Stimulated activated CD8-positive, alpha-beta memory T cell treated with anti-CD3 and anti-CD28 coated beads, Interleukin-2, amount 100 ng/mL, for 1 hour (primary cell): ENCODE results near the gene ADGRA1.
"Not testable (repeated sequence)": the region's sequence is repeated elsewhere in the genome, so short reads cannot be mapped to it uniquely, and the experiment has no call there.

Source experiments
- DNase-seq, 2 donors: peaks; one replicate each; pipeline ENCODE4 v3.0.0-alpha.2; 2020; ENCODE audit warnings: low read depth in 2 of 2

The ADGRA1 gene

DNA sequence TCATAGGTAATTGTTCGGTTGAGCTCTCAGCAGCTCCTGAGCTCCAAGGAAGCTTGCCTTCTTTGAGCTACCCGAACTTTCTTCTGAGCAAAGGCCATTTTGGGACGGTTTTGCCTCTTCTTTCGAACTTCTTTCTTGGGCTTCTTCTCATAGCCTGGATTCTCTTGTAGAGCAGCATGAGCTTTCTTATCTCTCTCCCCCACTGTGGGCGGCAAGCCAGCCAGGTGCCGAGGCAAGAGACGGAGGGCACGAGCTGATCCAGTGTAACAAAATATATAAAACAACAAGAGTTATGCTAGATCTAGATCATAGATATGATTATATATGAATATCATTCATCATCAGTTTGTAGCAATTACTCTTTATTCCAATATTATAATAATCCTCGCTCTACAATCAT is 55.8 kb downstream of the ADGRA1 start:
- no peak for DNase-seq

- DNase-seq: no peak
These were observed 57.0 kb downstream of the ADGRA1 start for GRCh38 chr10:133144771-133145170.

DNA sequence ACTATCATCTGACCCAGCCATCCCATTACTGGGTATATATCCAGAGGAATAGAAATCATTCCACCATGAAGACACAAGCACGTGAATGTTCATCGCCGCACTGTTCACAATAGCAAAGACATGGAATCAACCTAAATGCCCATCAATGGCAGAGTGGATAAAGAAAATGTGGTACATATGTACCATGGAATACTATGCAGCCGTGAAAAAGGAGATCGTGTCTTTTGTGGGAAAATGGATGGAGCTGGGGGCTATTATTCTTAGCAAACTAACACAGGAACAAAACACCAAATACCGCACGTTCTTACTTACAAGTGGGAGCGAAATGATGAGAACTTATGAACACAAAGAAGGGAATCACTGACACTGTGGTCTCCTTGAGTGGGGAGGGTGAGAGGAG is 62.5 kb downstream of the ADGRA1 start:
- DNase-seq: no peak

- DNase-seq: no peak
These were observed 62.9 kb downstream of the ADGRA1 start for GRCh38 chr10:133150656-133151055.

- DNase-seq: not testable (repeated sequence)
These were observed 63.3 kb downstream of the ADGRA1 start for GRCh38 chr10:133151071-133151470.

- no peak for DNase-seq
These were observed 63.8 kb downstream of the ADGRA1 start for GRCh38 chr10:133151543-133151972.

DNA sequence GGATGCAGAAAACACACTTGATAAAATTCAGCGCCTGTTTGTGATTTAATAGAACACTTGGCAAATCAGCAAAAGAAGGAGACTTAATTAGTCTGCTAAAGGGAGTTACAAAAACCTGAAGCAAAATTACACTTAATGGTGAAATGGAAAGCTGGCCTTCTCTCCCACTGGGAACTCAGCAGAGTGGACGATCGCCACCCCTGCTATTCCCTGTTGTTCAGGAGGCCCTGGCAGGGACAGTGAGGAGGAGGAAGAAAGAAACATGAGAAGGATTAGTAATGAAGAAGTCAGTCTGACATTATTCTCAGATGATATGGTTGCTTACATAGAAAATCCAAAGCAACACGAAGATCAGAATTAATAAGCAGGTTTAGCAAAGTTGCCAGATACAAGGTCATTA is 66.7 kb downstream of the ADGRA1 start:
- DNase-seq: no peak

GRCh38 chr10:133154996-133155778 is 67.5 kb downstream of the ADGRA1 start:
- DNase-seq: no peak

DNA sequence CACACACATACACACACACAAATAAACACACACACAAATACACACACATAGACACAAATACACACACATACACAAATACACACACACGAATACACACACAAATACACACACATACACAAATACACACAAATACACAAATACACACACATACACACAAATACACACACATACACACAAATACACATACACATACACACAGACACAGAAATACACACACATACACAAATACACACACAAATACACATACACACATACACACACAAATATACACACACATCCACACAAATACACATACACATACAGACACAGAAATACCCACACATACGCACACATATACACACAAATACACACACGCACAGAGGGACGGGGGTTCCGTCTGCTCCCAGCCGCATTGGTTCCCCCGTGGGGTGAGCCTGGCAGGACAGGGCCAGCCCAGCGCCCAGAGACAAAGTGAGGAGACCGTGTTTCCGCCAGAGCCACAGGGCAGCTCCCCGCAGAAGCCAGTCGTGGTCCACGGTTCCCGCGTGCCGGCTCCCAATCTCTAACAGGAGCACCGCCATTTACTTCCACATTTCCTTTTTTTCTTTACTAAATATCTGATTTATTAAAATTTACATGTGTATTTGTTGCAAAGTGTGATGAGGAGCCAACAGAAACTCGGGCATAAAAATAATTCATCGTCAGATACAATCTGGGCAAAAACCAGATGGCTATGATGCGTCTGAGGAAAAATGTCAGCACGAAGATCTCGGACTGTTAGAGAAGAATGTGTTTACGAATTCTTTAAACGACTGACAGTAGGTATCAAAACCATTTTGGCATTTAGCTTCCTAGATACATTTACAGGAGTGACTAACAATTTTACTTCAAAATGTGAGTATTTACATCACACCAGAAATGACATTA is 69.2 kb downstream of the ADGRA1 start:
- DNase-seq: no peak

DNA sequence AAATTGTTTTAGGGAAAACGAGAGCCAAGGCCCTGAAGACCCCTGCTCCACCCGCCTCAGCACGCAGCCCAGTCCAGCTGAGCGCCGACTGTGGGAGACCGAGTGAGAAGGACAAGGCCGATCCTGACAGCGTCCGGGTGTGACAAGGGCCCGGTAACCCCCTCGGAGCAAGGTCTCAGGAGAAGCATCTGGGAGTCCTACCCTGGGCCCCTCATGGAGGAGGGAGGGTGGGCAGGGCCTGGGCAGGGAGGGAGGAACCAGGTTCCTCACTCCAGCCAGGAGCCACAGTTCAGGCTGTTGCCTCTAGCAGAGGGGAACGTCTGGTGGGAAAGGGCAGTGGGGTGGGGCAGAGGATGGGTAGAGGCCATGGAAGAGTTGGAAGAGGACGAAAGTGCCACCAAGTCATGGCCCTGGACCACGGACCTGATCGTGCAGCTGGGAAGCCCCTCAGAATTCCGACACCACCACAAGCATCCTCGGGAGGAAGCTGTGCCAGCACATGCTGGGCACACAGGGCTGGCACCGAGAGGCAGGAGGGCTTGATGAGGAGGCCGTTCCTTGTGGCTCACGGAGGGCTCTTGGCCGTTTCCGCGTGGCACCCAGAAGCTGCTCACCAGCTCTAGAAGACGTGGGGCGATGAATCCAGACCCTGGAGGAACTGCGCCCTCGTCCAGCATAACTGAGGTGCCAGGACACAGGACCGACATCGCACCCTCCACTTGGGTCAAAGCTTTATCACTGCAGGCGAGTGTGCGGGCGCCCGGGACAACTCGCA is 70.1 kb downstream of the ADGRA1 start:
- DNase-seq: no peak

DNA sequence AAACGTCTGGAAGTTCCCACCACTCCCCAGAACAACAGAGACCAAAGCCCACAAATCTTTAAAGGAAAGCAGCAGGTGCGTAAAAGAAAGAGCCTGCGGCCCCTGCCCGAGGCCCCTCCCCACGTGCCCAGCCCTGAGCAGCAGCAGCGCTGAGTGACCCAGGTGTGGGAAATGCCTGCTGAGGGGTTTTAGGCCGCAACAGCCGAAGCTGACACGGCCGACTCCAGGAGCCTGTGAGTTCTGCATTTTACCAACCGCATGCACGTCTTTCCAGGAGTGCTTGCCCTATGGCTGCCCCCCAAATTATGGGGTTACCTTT is 70.7 kb downstream of the ADGRA1 start:
- DNase-seq: no peak

DNA sequence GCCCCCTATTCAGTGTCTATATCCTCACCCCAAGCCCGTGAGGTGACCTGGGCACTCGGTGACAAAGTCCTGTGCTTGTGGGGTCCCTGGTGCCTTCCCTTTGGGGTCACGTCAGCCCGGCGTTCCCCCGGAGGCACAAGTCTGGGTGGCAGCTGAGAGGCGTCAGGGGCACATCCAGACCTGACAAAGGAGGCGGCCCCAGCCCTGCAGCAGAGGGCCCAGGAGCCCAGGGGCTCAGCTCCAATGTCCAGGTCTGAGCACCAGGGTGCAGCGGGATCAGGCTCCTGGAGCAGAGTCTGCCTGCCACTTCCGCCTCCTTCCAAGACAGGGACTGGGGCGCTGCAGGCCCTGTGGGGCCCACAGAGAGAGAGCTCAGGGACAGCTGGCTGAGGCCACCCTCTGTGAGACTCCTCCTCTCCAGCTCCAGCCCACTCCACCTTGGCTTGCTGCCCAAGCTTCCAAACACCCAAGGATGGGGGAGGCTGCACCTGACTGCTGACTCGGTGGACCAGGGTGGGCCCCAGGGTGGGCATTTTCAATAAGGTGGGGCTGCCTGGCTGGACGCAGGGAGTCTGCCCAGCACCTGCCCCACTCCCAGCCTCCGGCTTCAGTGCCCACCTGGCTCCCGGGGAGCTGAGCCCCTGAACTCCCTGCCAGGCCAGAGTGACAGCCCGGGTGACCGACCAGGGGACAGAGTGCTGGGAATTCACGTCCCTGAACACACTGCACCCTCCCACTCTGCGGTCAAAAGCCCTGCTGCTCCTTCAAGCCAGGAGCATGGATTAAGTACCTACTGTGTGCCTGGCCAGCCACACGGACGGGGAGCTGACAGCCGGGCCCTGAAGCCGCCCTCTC is 71.3 kb downstream of the ADGRA1 start:
- DNase-seq: no peak

GRCh38 chr10:133159611-133159949 is 71.9 kb downstream of the ADGRA1 start:
- no peak for DNase-seq

- no peak for DNase-seq
These were observed 72.5 kb downstream of the ADGRA1 start, which contains the start of gene KNDC1 for GRCh38 chr10:133159950-133160825. Gene KNDC1 (plus strand): TSS chr10:133160219. CDS start chr10:133160468, 249 bp downstream.

DNA sequence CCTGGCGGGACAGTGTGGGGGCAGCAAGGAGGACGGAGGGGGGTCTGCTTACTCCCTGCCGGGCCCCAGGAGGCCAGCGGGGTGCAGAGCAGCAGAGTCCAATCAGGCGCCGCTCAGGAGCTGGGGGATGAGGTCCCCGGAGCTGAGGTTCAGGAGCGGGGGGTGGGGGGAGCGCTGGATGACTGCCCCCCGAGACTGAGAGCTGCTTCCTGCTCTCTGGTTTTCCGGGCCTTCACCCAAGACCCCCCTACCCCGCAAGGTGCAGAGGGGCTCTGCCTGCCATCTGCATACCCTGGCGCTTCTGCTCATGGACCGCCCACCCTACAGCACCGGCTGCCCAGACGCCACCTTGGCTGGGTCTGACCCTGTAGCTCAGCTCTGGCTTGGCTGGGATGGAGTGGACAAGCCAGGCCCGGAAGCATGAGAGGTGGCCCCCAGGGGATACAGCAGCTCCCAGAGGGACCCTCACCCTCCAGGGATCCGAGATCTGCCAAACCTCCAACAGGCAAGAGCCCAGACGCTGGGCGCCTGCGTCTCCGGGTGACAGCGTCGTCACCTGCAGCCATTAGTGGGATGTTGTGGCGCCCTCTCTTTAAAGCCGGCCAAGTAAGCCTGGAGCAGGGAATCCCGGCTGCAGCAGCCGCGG is 73.2 kb downstream of the ADGRA1 start:
- no peak for DNase-seq

DNA sequence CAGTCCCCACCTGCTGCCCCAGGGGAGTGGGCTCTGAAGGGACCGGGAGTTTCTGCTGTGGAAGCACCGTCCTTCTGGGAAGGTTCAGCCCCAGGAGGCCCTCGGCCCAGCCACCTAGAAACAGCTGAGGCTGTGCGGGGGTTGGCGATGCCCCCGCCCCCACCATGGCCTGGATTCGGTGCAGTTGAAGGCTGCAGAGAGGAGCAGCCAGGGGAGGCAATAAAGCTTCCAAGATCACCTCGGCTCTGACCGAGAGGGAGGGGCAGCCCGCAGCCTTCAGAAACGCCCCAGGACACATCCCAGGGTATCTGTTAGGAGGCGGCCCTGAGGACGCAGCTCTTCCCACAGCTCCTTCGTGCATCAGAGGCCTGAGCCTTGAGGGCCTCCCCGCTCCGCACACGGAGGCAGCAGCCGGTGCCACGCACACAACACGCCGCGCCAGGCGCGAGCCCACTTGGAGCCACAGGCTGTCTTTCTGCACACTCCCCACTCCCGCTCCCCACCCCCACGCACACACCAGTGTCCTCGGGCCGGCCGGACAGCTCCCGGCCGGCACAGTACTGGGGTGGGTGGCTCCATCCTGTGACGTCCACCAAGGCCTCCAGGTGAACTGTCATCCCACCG is 73.9 kb downstream of the ADGRA1 start:
- no peak for DNase-seq

DNA sequence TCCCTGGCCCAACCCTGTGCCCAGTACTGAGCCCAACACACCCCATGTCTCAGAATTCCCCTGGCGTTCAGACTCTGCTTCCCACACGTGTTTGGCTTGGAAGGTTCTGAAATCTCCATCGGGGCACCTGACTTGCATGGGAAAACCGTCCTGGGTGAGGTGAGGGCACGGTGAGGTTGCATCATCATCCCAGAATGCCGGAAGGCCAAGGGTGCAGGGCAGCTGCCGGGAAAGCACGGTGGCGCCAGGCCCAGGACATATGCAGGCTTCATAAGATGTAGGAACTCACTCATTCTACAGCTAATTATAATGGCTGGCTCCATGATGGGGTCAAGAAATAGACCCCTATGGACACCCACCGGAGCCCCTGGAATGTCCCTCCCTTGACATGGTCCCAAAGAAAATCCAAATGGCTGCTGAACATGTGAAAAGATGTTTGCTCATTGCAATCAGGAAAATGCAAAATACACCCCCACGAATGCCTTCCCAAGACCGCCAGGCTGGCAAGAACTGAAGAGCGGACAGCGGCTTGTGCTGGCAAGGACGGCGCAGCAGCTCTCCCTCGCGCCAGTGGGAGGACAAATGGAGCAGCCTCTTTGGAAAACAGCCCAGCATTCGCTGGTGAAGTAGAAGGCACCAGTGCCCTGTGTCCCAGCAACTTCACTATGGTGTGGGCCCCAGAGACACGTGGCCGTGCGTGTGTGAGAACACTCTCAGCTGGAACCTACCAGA is 74.6 kb downstream of the ADGRA1 start:
- no peak for DNase-seq
